HG03280 (cell line): Measurements from ENCODE around the gene OR56B1.

Experiments
- ATAC-seq: cut with Tn5 transposase; IDR thresholded peaks from one replicate; pipeline ENCODE4 v1.9.1; 2021; ENCODE audit warnings: mild to moderate bottlenecking, moderate library complexity; ENCODE audit not compliant: unreplicated experiment

The OR56B1 gene

DNA sequence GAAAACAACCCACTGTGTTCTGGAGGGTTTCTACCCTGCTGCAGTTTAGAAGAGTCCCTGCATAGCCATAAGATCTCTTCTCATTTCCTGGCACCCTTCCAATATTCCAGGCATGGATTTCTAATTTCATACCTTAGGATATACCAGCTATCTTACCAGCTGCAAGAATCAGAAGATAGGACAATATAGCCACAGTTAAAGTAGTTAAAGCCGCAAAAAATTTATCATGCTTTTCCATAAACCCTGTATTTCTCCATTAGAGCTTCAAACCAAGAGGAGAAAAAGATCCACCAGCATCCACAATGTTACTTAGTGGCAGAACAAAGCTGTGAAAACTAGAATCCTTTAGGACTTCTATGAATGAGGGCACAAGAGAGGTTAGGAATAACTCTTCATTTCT, 8.6 kb upstream of the OR56B1 start:
- ATAC-seq = no peak

DNA sequence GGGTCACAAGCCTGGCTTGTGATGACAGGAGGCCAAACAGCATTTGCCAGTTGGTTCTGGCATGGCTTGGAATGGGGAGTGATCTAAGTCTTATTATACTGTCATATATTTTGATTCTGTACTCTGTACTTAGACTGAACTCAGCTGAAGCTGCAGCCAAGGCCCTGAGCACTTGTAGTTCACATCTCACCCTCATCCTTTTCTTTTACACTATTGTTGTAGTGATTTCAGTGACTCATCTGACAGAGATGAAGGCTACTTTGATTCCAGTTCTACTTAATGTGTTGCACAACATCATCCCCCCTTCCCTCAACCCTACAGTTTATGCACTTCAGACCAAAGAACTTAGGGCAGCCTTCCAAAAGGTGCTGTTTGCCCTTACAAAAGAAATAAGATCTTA, 843 bp downstream of the OR56B1 start:
- no peak for ATAC-seq

DNA sequence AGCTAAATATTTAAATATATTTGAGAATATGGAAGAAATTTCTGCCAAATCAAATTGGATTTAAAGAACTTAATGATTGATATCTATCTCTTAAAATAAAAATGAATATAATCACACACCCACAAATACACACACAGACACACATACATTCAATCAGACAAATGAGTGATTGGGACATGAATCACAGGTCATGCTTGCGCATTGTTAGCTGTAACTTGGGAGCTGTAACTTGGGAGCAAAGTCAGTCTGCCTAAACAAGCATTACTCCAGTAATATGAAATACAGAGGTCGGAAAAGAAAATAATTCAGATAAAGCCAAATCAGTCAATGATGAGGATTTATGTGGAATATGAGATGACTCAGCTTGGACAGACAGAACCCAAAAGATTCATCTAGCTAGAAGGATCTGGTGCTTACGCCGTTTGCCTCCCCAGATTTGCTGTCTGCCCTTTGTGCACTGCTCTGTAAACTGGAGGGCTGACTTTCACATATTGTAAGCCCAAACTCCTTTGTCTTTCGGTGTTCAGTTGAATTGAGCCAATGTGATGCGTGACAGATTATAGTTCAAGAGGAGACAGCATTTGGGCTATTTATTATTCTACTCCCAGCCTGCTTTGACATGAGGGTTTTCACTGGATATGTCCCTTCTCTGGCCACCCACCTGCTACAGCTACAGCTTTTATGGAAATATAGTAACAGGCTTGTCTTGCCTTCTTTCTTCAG, 1.6 kb downstream of the OR56B1 start:
- ATAC-seq = no peak

DNA sequence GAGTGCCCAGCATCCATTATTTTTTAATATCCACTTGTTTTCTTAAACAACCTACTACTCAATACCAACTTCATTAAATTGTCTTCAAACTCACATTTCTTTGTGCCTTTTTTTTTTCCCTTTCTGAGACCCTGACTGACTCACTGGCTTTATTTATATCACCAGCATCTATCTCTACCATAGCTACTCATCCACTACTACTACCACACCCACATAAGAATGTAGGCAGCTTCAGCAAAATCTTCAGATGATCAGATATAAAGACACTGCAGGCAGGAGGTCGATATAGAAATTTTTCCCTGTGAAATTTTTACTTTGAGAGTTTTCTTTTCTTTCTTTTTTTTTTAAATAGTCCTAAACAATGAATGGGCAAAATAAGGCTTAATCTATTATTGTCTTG, 2.2 kb downstream of the OR56B1 start:
- ATAC-seq = no peak

DNA sequence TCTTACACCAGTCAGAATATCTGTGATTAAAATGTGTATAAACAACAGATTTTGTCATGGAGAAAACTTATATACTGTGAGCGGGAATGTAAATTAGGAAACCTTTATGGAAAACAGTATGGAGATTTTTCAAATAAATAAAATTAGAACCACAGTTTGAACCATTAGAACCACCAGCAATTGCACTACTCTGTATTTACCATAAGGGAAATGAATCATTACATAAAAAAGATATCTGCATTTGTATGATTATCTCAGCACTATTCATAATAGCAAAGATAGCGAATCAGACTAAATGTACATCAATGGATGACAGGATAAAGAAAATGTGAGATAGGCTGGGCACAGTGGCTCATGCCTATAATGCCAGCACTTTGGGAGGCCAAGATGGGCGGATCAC, 10.4 kb downstream of the OR56B1 start:
- no peak for ATAC-seq

DNA sequence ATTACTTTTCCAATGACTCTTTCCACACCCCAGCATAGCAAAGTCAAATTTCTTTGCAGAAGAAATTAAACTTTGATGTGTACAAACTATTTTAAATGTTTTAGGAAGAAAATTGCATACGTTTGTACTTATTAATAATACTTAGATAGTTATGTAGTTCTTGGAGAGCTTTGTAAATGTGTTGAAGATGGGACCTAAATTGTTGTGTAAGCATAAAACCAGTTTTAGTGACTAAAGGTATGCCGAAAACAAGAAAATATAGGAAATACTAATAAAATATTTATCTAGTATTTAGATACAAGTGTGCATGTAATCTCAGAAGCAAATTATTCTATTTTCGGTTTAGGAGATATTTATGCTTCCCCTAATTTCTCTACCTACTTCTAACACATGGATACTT, 13.6 kb downstream of the OR56B1 start:
- ATAC-seq = no peak

DNA sequence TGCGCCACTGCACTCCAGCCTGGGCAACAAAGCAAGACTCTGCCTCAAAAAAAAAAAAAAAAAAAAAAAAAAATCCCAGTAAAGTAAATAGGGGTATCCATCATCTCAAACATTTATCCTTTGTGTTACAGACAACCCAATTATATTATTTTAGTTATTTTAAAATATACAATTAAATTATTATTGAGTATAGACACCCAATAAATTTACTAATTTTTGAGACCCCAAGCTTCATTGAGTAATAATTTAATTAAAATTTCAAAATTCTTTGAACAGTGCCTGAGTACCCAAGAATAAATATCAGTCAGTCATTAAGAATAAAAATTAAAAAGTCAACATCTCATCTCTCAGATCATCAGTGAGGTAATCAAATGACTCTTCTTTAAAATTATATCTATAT, 17.7 kb downstream of the OR56B1 start, which contains the start of gene OR52N4:
Gene OR52N4 (plus strand): TSS at position 301 of the 400 bp plus-strand sequence. CDS start 498 bp downstream, outside the sequence.
- no peak for ATAC-seq

DNA sequence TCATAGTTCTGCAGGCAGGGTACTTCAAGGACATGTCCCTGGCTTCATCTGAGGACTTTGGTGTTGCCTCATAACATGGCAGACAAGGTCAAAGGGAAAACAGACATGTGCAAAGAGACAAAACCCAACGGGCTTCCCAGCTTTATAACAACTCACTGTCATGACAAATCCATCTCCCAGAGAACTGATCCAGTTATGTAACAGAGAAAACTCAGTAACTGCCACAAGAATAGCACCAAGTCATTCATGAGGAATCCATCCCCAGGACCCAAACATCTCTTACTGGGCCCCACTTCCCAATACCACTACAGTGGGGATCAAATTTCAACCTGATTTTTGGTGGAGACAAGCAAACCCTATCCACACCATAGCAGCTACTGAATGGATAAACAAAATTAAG, 30.8 kb downstream of the OR56B1 start:
- ATAC-seq = no peak

DNA sequence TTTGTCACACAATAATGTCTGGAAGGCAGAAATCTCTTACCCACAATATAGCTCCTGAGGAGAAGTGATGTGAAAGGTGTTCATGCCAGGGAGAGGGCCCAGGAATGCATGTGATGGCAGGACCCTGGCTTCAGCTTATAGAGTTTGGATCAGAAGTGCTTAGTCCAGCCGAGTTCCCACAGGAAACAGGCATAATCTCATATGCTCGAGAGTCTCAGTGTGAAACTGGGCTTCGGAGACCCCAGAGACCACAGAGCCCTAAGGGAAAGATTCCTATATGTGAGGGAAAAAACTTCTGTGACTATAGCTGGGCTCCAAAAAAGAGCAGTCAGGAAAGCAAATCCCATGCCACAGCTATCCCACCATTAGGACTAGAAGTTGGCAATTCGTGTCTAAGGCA, 47.0 kb downstream of the OR56B1 start, which contains the start of gene OR52N5:
Gene OR52N5 (minus strand): TSS at position 101 of the 400 bp plus-strand sequence. CDS start 4,721 bp downstream, outside the sequence.
- ATAC-seq = no peak
